Heart right ventricle (tissue), 16 donors: ENCODE results near the gene TLCD1. TPM values are rescaled to one million over a fixed set of nuclear protein-coding genes. Genes with fewer than 3 reads are reported as not detected.

Source experiments
- ATAC-seq, 8 donors: fragments of 200-7000 bp; cut with Tn5 transposase; one replicate each; pipeline ENCODE4 v1.9.1; 2020; ENCODE audit warnings: mild to moderate bottlenecking in 8 of 8, moderate library complexity in 8 of 8, moderate number of reproducible peaks in 1 of 8
- DNase-seq, 2 donors: peaks; one replicate each; pipeline ENCODE4 v3.0.0-alpha.2; 2020
- H3K27ac ChIP-seq, 10 donors: fragments of 200-600 bp; sonication (generic) in 2 of 10; one replicate each; pipeline versions ENCODE4 v1.5.0 to v1.8.0; 2020 to 2022; ENCODE audit warnings: mild to moderate bottlenecking in 3 of 10
- H3K27me3 ChIP-seq, 7 donors: fragments of 200-600 bp; one replicate each; pipeline ENCODE4 v1.8.0; 2021 to 2022; ENCODE audit warnings: mild to moderate bottlenecking in 2 of 7
- H3K36me3 ChIP-seq, 9 donors: fragments of 200-600 bp; sonication (generic) in 1 of 9; one replicate each; pipeline versions ENCODE4 v1.5.0 to v1.8.0; 2020 to 2022; ENCODE audit warnings: mild to moderate bottlenecking in 2 of 9
- H3K4me1 ChIP-seq, 9 donors: fragments of 200-600 bp; sonication (generic) in 1 of 9; one replicate each; pipeline versions ENCODE4 v1.5.0 to v1.8.0; 2020 to 2022; ENCODE audit warnings: mild to moderate bottlenecking in 4 of 9
- H3K4me3 ChIP-seq, 10 donors: fragments of 200-600 bp; sonication (generic) in 2 of 10; one replicate each; pipeline versions ENCODE4 v1.5.0 to v1.8.0; 2020 to 2022; ENCODE audit warnings: mild to moderate bottlenecking in 7 of 10, moderate library complexity in 2 of 10
- H3K9me3 ChIP-seq, 11 donors: fragments of 200-600 bp in 10 of 11; sonication (generic) in 2 of 11; one replicate each; pipeline versions ENCODE4 v1.5.0 to v1.8.0; 2013 to 2022; ENCODE audit warnings: mild to moderate bottlenecking in 2 of 11, control low read depth in 1 of 11, moderate library complexity in 1 of 11
- CTCF ChIP-seq, 9 donors: fragments of 200-600 bp; sonication (generic) in 2 of 9; IDR thresholded peaks; one replicate each; pipeline versions ENCODE4 v1.5.0 to v1.8.0; 2021 to 2022; ENCODE audit warnings: antibody characterized with exemption in 9 of 9, mild to moderate bottlenecking in 5 of 9, moderate library complexity in 1 of 9
- WGBS, 2 donors: extraction: QIAGEN DNeasy Blood & Tissue Kit; methylation state at CpG; one replicate each; pipeline ENCODE4 v1.1.7; 2013; ENCODE audit warnings: inconsistent platforms in 1 of 2; 5-methylcytosine and 5-hydroxymethylcytosine counted together
- intact Hi-C, 10 donors: fragments of 100-400 bp; cut with DNase I; formaldehyde crosslinking; loops; one replicate each; pipeline versions ENCODE4 v1.11.1 to v1.14.2; 2022
- polyA plus RNA-seq, 2 donors: library from polyadenylated mRNA; stranded (reverse); fragments of 200-250 nt; gene quantifications; one replicate each; pipeline ENCODE4 v1.2.3, GENCODE V29; 2013
- total RNA-seq, 10 donors: library from RNA; stranded (reverse); fragmentation: NEBNext Ultra II Directional in 3 of 10; extraction: Animal tissue kit (Norgen Biotek cat#: 25700) in 3 of 10; gene quantifications; one replicate each; pipeline versions ENCODE4 v1.2.1 to v1.2.4, GENCODE V29; 2021 to 2023
- donor health status: Arrhythmogenic right ventricular cardiomyopathy.
- donor health status: ischemic (EF 13 %, LVEDD 7.1; RV severe dilation, severe dysfunction).
- donor health status: healthy with polysubstance abuse.
- donor health status: DM: no; HTN: yes; CAD: no.
- donor health status: DM: no; HTN: no; CAD: no.
- donor health status: ischemic (EF 25% LVEDD 6.9; RV normal size, moderate dysfunction).
- donor health status: ischemic (EF 25% LVEDD 5.7; RV mildly dilated, moderate dysfunction).
- donor health status: healthy.
- donor health status: DM: yes; HTN: yes; CAD: no.
- donor health status: Ischemic cardiomyopathy.
- donor health status: ischemic (EF 35%, LVEDD 5.7; RV mildly dilated, moderate dysfunction).
- donor health status: nonischemic (EF 11% LVEDD 7.7; RV severe dilation, severe dysfunction).
- donor health status: DM: yes; HTN: yes; CAD: no.
- donor health status: PGD.
- donor health status: ischemic (EF 29% LVEDD 5.4; RV normal size, mild dysfunction).
- donor health status: nonischemic (EF 23%, LVEDD 6.1; RV moderate dilation, normal function).

TLCD1 gene
- total and polyA plus RNA-seq, 12 donors = 0.36 to 9.3 (median 1.1) TPM

- DNase-seq (no peak), ATAC-seq (no peak)
- WGBS, 2 donors = 82 to 84% methylated on average over 5 of the region's 5 CpGs
- no peaks in the 10 kb centered on the region for H3K27me3 ChIP-seq
- intact Hi-C loops = no loop called here
- no peaks in the 10 kb centered on the region for H3K9me3 ChIP-seq
- no peak overlapping the region for H3K4me3 ChIP-seq
- H3K36me3 ChIP-seq = no peaks in the 10 kb centered on the region
- TF ChIP-seq CTCF (IDR thresholded peaks at IDR 0.05) = no peak
- H3K27ac ChIP-seq = no peak overlapping the region
- H3K4me1 ChIP-seq = no peaks in the 10 kb centered on the region
Measured at GRCh38 chr17:28735242-28735722, 9.2 kb upstream of the TLCD1 start.

GRCh38 chr17:28734712-28735241 lies 8.7 kb upstream of the TLCD1 start:
- ATAC-seq (peak in 1 of 8 donors; percentile 8), DNase-seq (no peak)
- WGBS, 2 donors = 85 to 87% methylated on average over 10 of the region's 10 CpGs

GRCh38 chr17:28733346-28733745 lies 7.3 kb upstream of the TLCD1 start:
- WGBS, 2 donors = 94 to 96% methylated on average over 1 of the region's 1 CpG

More at GRCh38 chr17:28734712-28735241, 8.7 kb upstream of the TLCD1 start:
- TF ChIP-seq CTCF (IDR thresholded peaks at IDR 0.05) = no peak
- Histone ChIP-seq H3K9me3 (no peaks in the 10 kb centered on the region), H3K27me3 (no peaks in the 10 kb centered on the region), H3K4me1 (peaks cover 0 to under 1% (median 0%) of the 10 kb centered on the region in 9 donors), H3K36me3 (no peaks in the 10 kb centered on the region), H3K4me3 (no peak overlapping the region), H3K27ac (no peak overlapping the region)
- intact Hi-C loops = no loop called here

GRCh38 chr17:28729950-28730330 lies 3.9 kb upstream of the TLCD1 start:
- WGBS, 2 donors = 88 to 92% methylated on average over 11 of the region's 11 CpGs
- TF ChIP-seq CTCF (IDR thresholded peaks at IDR 0.05) = no peak
- ATAC-seq = no peak
- DNase-seq = no peak
- Histone ChIP-seq H3K9me3 (no peaks in the 10 kb centered on the region), H3K4me1 (peaks cover 10 to 38% (median 25%) of the 10 kb centered on the region in 9 donors), H3K27me3 (no peaks in the 10 kb centered on the region), H3K27ac (no peak overlapping the region), H3K4me3 (no peak overlapping the region), H3K36me3 (peaks cover 0 to 4% (median 0%) of the 10 kb centered on the region in 9 donors)
- intact Hi-C loops = loop anchor here in 6 of 10 donors (2.0 to 10.0 kb wide), 8 partner anchors 15 to 385 kb away; partner anchors contain the start of genes PHF12 (in 4 of the 6), TRAF4 (in 2 of the 6) and DHRS13 (in 1 of the 6)

More at GRCh38 chr17:28733346-28733745, 7.3 kb upstream of the TLCD1 start:
- Histone ChIP-seq H3K9me3 (no peaks in the 10 kb centered on the region), H3K27me3 (no peaks in the 10 kb centered on the region), H3K4me3 (no peak overlapping the region), H3K4me1 (peaks cover 0 to 10% (median 0%) of the 10 kb centered on the region in 9 donors), H3K36me3 (no peaks in the 10 kb centered on the region), H3K27ac (no peak overlapping the region)
- DNase-seq = no peak
- ATAC-seq = no peak
- intact Hi-C loops = no loop called here
- no peak for TF ChIP-seq CTCF (IDR thresholded peaks at IDR 0.05)
